Measurements from ENCODE around the gene ENTPD8. TPM values are rescaled to one million over a fixed set of nuclear protein-coding genes. Genes with fewer than 3 reads are reported as not detected.

Gene ENTPD8
- total RNA-seq, 1 experiment from 2014 or later, result 0.77 TPM

- Mint-ChIP-seq H3K27ac (no peak overlapping the region), H3K4me3 (no peak overlapping the region), H3K4me1 (peaks cover 10 to 22% of the 10 kb centered on the region in 2 experiments), H3K36me3 (ENCODE audit: insufficient read depth in 1 of 3, low read depth in 3 of 3) (peaks cover 0 to 13% (median 2%) of the 10 kb centered on the region in 3 experiments; a peak in 4 of 7 replicates), H3K27me3 (ENCODE audit: low read depth) (0 out of 2 replicates have a peak, but pooled peaks cover 2% of the 10 kb centered on the region), H3K9me3 (no peaks in the 10 kb centered on the region)
- Histone ChIP-seq H3K9ac (ENCODE audit: extremely low read depth, insufficient read length, low read length) (no peak overlapping the region), H3K27me3 (ENCODE audit: insufficient read depth, low read length) (no peaks in the 10 kb centered on the region), H2BK120ac (ENCODE audit: low read depth, low read length, poor library complexity, severe bottlenecking) (no peak overlapping the region), H3K27ac (ENCODE audit: insufficient read length, low read depth, low read length) (no peak overlapping the region), H3K9me3 (ENCODE audit: control insufficient read depth, low read depth, low read length) (no peaks in the 10 kb centered on the region), H4K91ac (ENCODE audit: insufficient read length, low read depth, low read length) (no peak overlapping the region), H2BK12ac (ENCODE audit: insufficient read length, low read depth, low read length) (no peak overlapping the region), H3K4me2 (ENCODE audit: insufficient read depth, insufficient read length, low read length) (no peak overlapping the region), H3K14ac (ENCODE audit: insufficient read depth, low read length) (no peak overlapping the region), H3K79me2 (ENCODE audit: insufficient read depth, low read length) (no peaks in the 10 kb centered on the region), H4K8ac (replicated peaks; ENCODE audit: insufficient read length, low read depth, low read length) (no peak overlapping the region), H3K23me2 (ENCODE audit: insufficient read length, low read depth, low read length, poor library complexity, severe bottlenecking) (no peaks in the 10 kb centered on the region), H3K18ac (ENCODE audit: insufficient read length, low read depth, low read length) (no peak overlapping the region), H3K4me1 (ENCODE audit: insufficient read depth, low read length) (no peaks in the 10 kb centered on the region), H3K23ac (ENCODE audit: insufficient read length, low read depth, low read length) (no peak overlapping the region), H2BK15ac (ENCODE audit: low read depth, low read length) (no peak overlapping the region), H3K79me1 (ENCODE audit: insufficient read depth, low read depth, low read length, poor library complexity, severe bottlenecking) (no peaks in the 10 kb centered on the region), H2AK5ac (ENCODE audit: insufficient read length, low read length) (no peak overlapping the region), H3T11ph (ENCODE audit: low read length) (no peak overlapping the region), H4K5ac (ENCODE audit: insufficient read length, low read depth, low read length) (no peak overlapping the region), H2BK20ac (ENCODE audit: low read depth, low read length, poor library complexity, severe bottlenecking) (no peak overlapping the region), H2BK5ac (ENCODE audit: insufficient read length, low read length) (no peak overlapping the region), H2AFZ (ENCODE audit: low read length) (no peak overlapping the region), H3K56ac (ENCODE audit: insufficient read length, low read depth, low read length) (no peak overlapping the region), H3K4ac (ENCODE audit: low read depth, low read length) (no peak overlapping the region), H4K20me1 (ENCODE audit: control insufficient read depth, insufficient read depth, insufficient read length) (peaks cover 3% of the 10 kb centered on the region)
- no peak for DNase-seq
- no peak for TF ChIP-seq CTCF (conservative IDR thresholded peaks at IDR 0.05)
- no CpG with 5 or more reads among the region's 18 CpGs for whole genome bisulfite sequencing (ENCODE audit: extremely low coverage, insufficient read length, low lambda C conversion rate)
These were observed 8.9 kb upstream of the ENTPD8 start for GRCh38 chr9:137449931-137450538.

Data from H9 (cell line).